RPMI8226 (cell line): ENCODE data around the gene NDC80.
A peak's percentile ranks its signal among the peaks of the same experiment; 100 is the strongest.
"Not testable (repeated sequence)": the region's sequence is repeated elsewhere in the genome, so short reads cannot be mapped to it uniquely, and the experiment has no call there.

Experiments used
- DNase-seq: peaks from one replicate; pipeline ENCODE4 v3.0.0-alpha.2; 2015

NDC80 gene

DNA sequence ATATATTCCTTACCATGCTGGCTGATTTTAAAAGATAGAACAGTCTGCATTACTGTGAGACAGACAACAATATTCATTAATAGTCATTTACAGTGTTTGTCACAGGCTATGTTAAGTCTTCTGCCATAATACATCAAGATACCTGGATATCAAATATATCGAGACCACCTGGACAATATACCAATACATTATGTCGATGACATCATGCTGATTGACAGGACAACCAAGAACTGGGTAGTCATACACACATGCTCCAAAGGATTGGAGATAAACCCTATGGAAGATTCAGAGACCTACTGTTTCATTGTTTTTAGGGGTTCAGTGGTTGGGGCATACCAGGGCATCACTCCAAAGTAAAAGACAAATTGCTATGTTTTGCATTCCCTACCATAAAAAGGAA lies 57.6 kb downstream of the NDC80 start:
- DNase-seq, result no peak

- DNase-seq, result no peak
These were observed 64.2 kb downstream of the NDC80 start for GRCh38 chr18:2635586-2635985.

- DNase-seq, result no peak
These were observed 64.8 kb downstream of the NDC80 start for GRCh38 chr18:2636126-2636631.

- DNase-seq, result peak; percentile 81
These were observed 70.3 kb downstream of the NDC80 start for GRCh38 chr18:2641638-2642037.

GRCh38 chr18:2642771-2643170 lies 71.4 kb downstream of the NDC80 start:
- peak; percentile 49 for DNase-seq

DNA sequence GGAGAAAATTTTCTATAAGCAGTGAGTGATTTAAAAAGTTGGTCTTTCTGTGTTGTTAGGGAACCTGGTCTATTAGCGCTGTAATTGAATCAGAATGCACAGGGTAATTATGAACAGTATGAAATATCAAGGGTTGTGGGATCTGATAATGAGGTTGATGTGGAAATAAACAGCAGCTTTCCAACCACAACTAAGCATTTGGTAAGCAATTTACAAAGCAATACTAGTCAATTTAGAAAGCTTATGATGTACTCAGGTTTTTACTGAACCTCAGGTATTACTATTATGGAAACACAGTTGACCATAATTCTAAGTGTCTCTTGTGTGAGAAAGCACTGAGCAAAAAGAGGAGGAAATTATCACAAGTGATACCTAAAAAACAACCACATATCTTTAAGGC lies 73.2 kb downstream of the NDC80 start:
- DNase-seq, result no peak

- no peak for DNase-seq
These were observed 80.6 kb downstream of the NDC80 start for GRCh38 chr18:2651981-2652380.

DNA sequence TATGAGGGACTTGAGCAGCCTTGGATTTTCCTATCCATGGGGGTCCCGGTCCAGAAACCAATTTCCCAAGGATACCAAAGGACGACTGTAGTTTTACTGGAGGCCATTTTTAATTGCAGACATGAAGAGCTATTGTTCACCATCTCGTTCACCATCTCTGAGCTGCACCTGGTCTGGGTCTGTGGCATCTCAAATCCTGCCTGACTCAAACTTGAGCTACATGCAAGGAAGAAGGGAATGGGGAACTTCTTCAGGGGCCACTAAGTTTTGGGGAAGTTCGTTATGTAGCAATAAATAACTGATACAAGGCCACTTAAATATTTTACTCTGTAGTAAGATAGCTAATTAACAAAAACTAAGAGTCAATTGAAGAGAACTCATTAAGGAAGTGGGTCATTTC lies 82.1 kb downstream of the NDC80 start:
- no peak for DNase-seq

GRCh38 chr18:2654169-2654927 lies 83.0 kb downstream of the NDC80 start:
- DNase-seq, result no peak

GRCh38 chr18:2654928-2655177 lies 83.5 kb downstream of the NDC80 start:
- DNase-seq, result no peak

GRCh38 chr18:2655178-2655953 lies 84.0 kb downstream of the NDC80 start, which contains the start of gene SMCHD1:
SMCHD1 (plus strand) TSS chr18:2655726; CDS start chr18:2656076, 350 bp downstream.
- peak; percentile 93 for DNase-seq

GRCh38 chr18:2655954-2656236 lies 84.5 kb downstream of the NDC80 start:
- no peak for DNase-seq

DNA sequence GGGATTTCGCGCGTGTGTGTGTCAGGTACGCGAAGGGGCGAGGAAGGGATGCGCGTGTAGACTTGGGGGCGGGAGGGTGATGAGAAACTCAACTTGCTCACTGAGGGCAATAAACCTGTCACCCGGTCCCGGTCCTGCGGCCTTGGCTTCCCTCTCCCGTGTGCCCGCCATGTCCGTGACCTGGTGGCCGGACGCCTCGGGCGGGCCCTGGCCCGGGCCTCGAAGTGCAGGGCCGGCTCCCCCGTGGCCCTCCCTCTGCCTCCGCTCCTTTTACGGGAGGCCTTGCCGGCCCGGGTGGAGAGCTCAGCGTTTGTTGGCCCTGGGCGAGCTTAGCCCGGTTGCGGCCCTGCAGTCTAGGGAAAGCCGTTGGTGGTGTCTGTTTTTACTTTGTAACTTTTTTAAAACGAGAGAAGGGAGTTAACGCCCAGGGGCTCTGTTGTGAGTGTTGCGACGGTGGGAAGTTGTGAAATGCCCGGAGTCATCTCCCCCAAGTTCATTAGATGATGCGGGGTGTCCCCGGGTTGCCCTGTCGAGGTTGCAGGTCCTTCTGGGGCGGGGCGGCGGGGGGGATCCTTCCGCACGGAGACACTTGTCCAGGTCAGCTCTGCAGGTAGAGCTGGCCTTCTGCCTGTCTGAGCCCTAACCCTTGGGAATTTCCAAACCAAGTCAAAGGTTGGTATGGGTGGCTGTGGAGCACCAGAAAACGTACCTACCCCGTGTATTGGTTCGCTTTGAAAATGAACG lies 85.1 kb downstream of the NDC80 start:
- peak; percentile 62 for DNase-seq

DNA sequence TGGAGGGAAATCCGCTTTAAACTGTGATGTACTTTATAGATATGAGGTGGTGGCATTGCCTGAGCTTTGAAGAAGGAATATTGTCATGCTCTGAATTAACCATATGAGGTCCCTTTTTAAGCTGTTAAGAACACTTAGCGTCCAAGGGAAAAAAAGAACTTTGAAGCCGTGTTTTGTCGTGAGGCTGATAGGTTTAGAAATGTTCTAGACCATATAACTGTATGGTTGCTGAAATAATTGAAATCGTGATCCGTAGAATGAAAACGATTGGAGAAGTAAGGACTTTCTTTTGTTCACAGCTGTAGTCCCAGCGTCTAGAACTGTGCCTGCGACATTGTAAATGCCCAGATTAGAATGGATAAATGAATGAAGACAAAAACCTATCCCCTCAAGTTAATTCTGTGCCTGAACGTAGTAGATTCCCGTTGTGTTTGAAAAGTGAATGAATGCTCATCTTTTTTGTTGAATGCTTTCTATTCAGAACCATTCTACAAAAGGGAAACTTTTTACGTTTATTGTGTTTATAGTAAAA lies 85.7 kb downstream of the NDC80 start:
- DNase-seq, result no peak

GRCh38 chr18:2657788-2658458 lies 86.6 kb downstream of the NDC80 start:
- peak; percentile 48 for DNase-seq

DNA sequence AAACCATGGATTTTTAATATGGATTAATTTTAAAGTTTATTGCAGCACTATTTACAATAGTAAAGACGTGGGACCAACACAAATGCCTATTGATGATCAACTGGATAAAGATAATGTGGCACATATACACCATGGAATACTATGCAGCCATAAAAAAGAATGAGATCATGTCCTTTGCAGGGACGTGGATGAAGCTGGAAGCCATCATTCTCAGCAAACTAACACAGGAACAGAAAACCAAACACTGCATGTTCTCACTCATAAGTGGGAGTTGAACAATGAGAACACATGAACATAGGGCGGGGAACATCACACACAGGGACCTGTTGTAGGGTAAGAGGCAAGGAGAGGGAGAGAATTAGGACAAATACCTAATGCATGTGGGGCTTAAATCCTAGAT lies 89.5 kb downstream of the NDC80 start:
- not testable (repeated sequence) for DNase-seq

- DNase-seq, result not testable (repeated sequence)
These were observed 90.9 kb downstream of the NDC80 start for GRCh38 chr18:2662288-2662687.

DNA sequence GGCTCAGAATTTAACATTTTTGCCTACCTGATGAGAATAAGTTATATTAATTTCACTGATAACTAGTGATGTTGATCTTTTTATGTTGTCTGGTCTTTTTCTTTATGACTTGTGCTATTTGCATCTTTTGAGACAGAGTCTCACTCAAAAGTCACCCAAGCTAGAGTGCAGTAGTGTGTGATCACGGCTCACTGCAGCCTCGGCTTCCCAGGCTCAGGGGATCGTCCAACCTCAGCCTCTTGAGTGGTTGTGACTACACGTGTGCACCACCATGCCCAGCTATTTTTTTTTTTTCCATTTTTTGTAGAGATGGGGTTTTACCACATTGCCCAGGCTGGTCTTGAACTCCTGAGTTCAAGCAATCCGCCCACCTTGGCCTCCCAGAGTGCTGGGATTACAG lies 91.6 kb downstream of the NDC80 start:
- DNase-seq, result no peak
